SK-N-SH (cell line): ENCODE data around the gene PSMD2.

ENCODE experiments used
- CTCF ChIP-seq: fragments of 200-600 bp; sonication (generic); IDR thresholded peaks from 2 replicates; pipeline ENCODE4 v1.6.1; 2017; ENCODE audit warnings: antibody characterized with exemption, mild to moderate bottlenecking, moderate library complexity
- EP300 ChIP-seq, 2 experiments: IDR thresholded peaks; 2 replicates each; pipeline versions ENCODE4 v1.4.0 to v1.6.1; 2012; ENCODE audit warnings: borderline replicate concordance in 1 of 2, low read depth in 1 of 2, low read length in 1 of 2
- EZH2phosphoT487 ChIP-seq: fragments of 200-600 bp; sonication (generic); IDR thresholded peaks from 2 replicates; pipeline ENCODE4 v1.6.1; 2017; ENCODE audit warnings: low read depth, mixed run types, mild to moderate bottlenecking, antibody characterized with exemption, moderate library complexity, borderline replicate concordance
- MAX ChIP-seq: IDR thresholded peaks from 2 replicates; pipeline ENCODE4 v1.4.0; 2012; ENCODE audit warnings: low read depth
- SMC3 ChIP-seq: IDR thresholded peaks from 2 replicates; pipeline ENCODE4 v1.6.1; 2012; ENCODE audit warnings: low read depth, low read length, improper control_type of control experiment

GRCh38 chr3:184325269-184325668 lies 26.2 kb downstream of the PSMD2 start:
- no peak for TF ChIP-seq SMC3
- TF ChIP-seq MAX = no peak
- no peak for TF ChIP-seq CTCF
- TF ChIP-seq EZH2phosphoT487 = no peak
- no peak for TF ChIP-seq EP300 (IDR thresholded peaks at IDR 0.05; ENCODE audit: borderline replicate concordance in 1 of 2, low read depth in 1 of 2, low read length in 1 of 2)
